GM13977 (cell line): ENCODE results near the gene CLTCL1.
A peak's percentile ranks its signal among the peaks of the same experiment; 100 is the strongest.

Experiments
- DNase-seq: peaks from one replicate; pipeline ENCODE4 v3.0.0; 2012; ENCODE audit warnings: low spot score
- CTCF ChIP-seq: IDR thresholded peaks from 2 replicates; pipeline ENCODE4 v1.5.1; 2012; ENCODE audit warnings: mild to moderate bottlenecking, control low read depth; ENCODE audit not compliant: insufficient read depth; ENCODE audit errors: extremely low read depth, missing control alignments
- in situ Hi-C: fragments of 300-500 bp; cut with MboI; formaldehyde crosslinking; loops from one replicate; pipeline ENCODE4 v1.12.0; 2022; ENCODE audit warnings: low sequenced_read_pairs, low pct_unique_long_range_greater_than_20kb, mixed read lengths, inconsistent platforms; ENCODE audit not compliant: unreplicated experiment

CLTCL1 gene

GRCh38 chr22:19180740-19181410, 110.6 kb downstream of the CLTCL1 start:
- DNase-seq = no peak
- no peak for TF ChIP-seq CTCF
- in situ Hi-C loops = no loop called here

GRCh38 chr22:19180234-19180633, 111.3 kb downstream of the CLTCL1 start:
- TF ChIP-seq CTCF = no peak
- DNase-seq = no peak
- in situ Hi-C loops = no loop called here

- in situ Hi-C loops = no loop called here
- peak; percentile 79 for TF ChIP-seq CTCF
- peak; percentile 84 for DNase-seq
These were observed 111.9 kb downstream of the CLTCL1 start for GRCh38 chr22:19179497-19180048.

GRCh38 chr22:19178657-19179496, 112.6 kb downstream of the CLTCL1 start, which contains the start of gene SLC25A1:
Gene SLC25A1 (minus strand): TSS chr22:19178736. CDS start chr22:19178673, 63 bp downstream.
- peak; percentile 98 for DNase-seq
- in situ Hi-C loops = no loop called here
- TF ChIP-seq CTCF = no peak

- peak; percentile 74 for DNase-seq
- in situ Hi-C loops = no loop called here
These were observed 113.4 kb downstream of the CLTCL1 start for GRCh38 chr22:19178065-19178656.

More at GRCh38 chr22:19178065-19178656, 113.4 kb downstream of the CLTCL1 start:
- TF ChIP-seq CTCF = no peak
